Loucy (cell line): ENCODE data around the gene ALPI.

Experiments used
- CTCF ChIP-seq: fragments of 200-600 bp; sonication (generic); conservative IDR thresholded peaks from 2 replicates; pipeline ENCODE4 v1.5.1; 2014; ENCODE audit warnings: mild to moderate bottlenecking, antibody characterized with exemption, low read length
- EZH2phosphoT487 ChIP-seq: fragments of 200-600 bp; IDR thresholded peaks from 2 replicates; pipeline ENCODE4 v1.6.1; 2018; ENCODE audit warnings: antibody characterized with exemption, mild to moderate bottlenecking, moderate library complexity, borderline replicate concordance

GRCh38 chr2:232489516-232490220 is 33.7 kb downstream of the ALPI start:
- TF ChIP-seq CTCF = no peak
- no peak for TF ChIP-seq EZH2phosphoT487
